ENCODE measurements around the gene PIK3AP1.

The PIK3AP1 gene

GRCh38 chr10:96639899-96640298, 80.4 kb downstream of the PIK3AP1 start:
- no peak for DNase-seq

- DNase-seq: no peak
Observed at GRCh38 chr10:96638696-96639095, 81.6 kb downstream of the PIK3AP1 start.

- no peak for DNase-seq
Observed at GRCh38 chr10:96638120-96638519, 82.2 kb downstream of the PIK3AP1 start.

- no peak for DNase-seq
Observed at GRCh38 chr10:96637709-96638108, 82.6 kb downstream of the PIK3AP1 start.

- no peak for DNase-seq
Observed at GRCh38 chr10:96636551-96636950, 83.8 kb downstream of the PIK3AP1 start.

GRCh38 chr10:96632974-96633710, 87.2 kb downstream of the PIK3AP1 start:
- no peak for DNase-seq

GRCh38 chr10:96627292-96627691, 93.0 kb downstream of the PIK3AP1 start:
- no peak for DNase-seq

- DNase-seq: no peak
Observed at GRCh38 chr10:96626795-96627194, 93.5 kb downstream of the PIK3AP1 start.

GRCh38 chr10:96625173-96625572, 95.1 kb downstream of the PIK3AP1 start:
- DNase-seq: no peak

- DNase-seq: no peak
Observed at GRCh38 chr10:96622013-96622787, 98.1 kb downstream of the PIK3AP1 start.

- DNase-seq: no peak
Observed at GRCh38 chr10:96619796-96620773, 100.2 kb downstream of the PIK3AP1 start.

- DNase-seq: no peak
Observed at GRCh38 chr10:96619120-96619519, 101.2 kb downstream of the PIK3AP1 start.

- DNase-seq: no peak
Observed at GRCh38 chr10:96618653-96619052, 101.7 kb downstream of the PIK3AP1 start.

GRCh38 chr10:96616961-96617360, 103.4 kb downstream of the PIK3AP1 start:
- DNase-seq: no peak

- no peak for DNase-seq
Observed at GRCh38 chr10:96614515-96614914, 105.8 kb downstream of the PIK3AP1 start.

GRCh38 chr10:96613576-96613975, 106.7 kb downstream of the PIK3AP1 start:
- no peak for DNase-seq

GRCh38 chr10:96612055-96612830, 108.1 kb downstream of the PIK3AP1 start:
- DNase-seq: no peak

- no peak for DNase-seq
Observed at GRCh38 chr10:96610817-96611216, 109.5 kb downstream of the PIK3AP1 start.

GRCh38 chr10:96609510-96609909, 110.8 kb downstream of the PIK3AP1 start:
- DNase-seq: no peak

- DNase-seq: no peak
Observed at GRCh38 chr10:96608805-96609204, 111.5 kb downstream of the PIK3AP1 start.

GRCh38 chr10:96608262-96608661, 112.1 kb downstream of the PIK3AP1 start:
- DNase-seq: no peak

GRCh38 chr10:96606946-96607345, 113.4 kb downstream of the PIK3AP1 start:
- no peak for DNase-seq
